GM21367 (cell line): ENCODE data around the gene RET.

ENCODE experiments used
- ATAC-seq: cut with Tn5 transposase; IDR thresholded peaks from one replicate; pipeline ENCODE4 v1.9.1; 2021; ENCODE audit not compliant: unreplicated experiment

The RET gene

DNA sequence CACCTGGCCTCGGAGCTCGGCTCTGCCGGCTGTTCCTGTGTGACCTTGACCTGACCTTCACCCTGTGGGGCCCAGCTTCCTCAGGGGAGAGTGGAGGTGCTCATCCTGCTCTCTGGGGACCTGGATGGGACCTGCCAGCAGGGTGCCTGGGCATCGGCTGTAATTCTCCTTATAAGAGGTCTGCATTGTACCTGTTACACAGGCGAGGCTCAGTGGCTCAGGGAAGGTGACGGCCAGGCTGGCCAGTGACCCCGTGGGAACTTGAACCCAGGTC, 29.0 kb downstream of the RET start:
- no peak for ATAC-seq

DNA sequence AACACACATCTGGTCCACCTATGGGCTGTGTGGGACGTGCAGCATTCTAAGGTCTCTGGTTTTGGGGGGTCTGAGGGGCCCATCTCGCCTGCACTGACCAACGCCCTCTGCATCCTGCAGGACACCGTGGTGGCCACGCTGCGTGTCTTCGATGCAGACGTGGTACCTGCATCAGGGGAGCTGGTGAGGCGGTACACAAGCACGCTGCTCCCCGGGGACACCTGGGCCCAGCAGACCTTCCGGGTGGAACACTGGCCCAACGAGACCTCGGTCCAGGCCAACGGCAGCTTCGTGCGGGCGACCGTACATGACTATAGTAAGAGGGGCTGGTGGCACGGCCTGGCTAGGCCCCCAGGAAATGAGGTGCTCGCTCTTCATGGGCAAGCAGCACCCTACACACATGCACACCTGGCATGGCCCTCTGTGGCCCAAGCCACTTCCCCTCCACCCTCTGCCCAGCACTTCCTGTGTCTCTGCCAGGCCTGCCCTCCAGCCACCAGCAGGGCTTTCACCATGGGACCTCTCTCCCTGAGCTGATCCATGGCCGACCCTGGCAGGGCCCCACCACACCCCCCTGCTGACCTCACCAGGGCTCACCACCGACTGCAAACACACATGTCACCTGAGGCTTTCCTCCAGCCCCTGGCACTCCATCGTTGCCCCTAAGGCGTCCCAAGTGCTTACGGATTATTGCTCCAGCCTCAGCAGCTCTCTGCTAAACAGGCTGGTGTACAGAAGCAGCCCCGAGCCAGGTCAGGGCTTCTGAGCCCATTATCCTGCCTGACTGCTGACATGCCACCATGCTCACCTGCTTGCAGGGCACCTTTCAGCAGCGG, 29.6 kb downstream of the RET start:
- ATAC-seq: no peak

GRCh38 chr10:43108951-43109350, 32.1 kb downstream of the RET start:
- ATAC-seq: no peak

DNA sequence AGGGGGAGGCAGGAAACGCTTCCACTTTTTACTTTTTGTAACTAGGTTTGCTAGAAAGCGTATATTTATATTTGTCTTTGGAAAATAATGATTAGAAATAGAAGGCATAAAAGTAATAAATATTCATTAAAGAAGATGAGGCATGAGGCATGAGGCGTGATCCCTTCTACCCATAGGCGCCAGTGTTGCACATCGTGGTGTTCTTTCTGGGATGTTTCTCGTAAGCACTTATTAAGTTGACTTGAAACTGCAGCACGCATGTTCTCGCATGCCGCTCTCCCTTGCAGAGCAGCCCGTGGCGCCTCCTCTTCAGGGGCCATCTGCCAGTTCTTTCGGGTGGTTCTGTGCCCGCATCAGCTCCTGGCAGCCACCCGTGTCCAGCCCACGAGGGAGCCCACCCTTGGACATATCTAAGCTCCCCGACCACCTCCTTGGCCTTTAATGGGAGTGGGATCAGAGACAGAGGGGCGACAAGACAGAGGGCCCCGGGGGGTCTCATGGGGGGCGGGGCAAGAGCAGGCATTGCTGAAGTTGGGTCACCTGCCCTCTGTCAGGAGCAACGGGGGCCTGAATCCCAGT, 32.9 kb downstream of the RET start:
- ATAC-seq: no peak

DNA sequence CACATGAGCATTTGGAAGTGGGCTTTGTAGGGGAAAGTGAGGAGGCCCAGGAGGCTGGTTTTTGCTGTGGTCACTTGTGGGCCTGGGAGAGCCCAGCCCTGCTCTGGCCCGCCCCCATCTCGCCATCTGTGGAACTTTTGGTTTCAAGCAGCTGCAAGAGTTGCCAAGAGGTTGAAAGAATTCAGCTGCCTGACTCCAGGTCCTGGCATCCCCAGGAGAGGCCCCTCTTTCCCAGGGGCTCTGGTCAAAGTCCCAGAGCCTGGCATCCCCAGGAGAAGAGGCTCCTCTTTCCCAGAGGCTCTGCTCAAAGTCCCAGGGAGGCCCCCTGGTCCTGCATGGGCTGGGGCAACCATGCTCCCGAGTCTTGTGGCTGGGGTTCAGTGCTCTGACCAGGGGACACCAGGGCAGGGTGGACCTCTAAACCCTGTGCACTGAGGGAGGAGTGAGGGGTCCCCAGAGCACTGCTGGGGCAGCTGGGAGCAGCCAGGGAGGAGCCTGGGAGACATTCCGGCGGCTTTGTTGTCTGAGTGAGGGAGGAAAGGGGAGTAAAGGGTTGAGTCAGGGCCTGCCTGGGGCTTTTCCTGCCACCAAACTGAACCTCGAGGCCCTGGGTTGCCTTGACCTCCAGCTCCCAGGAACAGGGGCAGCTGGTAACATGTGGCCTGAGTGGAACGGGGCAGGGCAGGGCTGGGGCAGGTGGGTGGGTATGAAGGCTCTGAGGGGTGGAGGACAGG, 33.6 kb downstream of the RET start:
- peak; percentile 54 for ATAC-seq

DNA sequence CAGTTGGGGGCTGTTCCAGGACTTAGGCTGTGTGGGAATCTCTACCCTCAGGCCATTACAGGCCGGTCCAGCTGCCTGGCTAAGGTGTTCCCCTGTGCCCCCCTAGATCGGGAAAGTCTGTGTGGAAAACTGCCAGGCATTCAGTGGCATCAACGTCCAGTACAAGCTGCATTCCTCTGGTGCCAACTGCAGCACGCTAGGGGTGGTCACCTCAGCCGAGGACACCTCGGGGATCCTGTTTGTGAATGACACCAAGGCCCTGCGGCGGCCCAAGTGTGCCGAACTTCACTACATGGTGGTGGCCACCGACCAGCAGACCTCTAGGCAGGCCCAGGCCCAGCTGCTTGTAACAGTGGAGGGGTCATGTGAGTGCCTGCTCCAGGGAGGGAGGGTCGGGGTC, 34.2 kb downstream of the RET start:
- ATAC-seq: no peak

DNA sequence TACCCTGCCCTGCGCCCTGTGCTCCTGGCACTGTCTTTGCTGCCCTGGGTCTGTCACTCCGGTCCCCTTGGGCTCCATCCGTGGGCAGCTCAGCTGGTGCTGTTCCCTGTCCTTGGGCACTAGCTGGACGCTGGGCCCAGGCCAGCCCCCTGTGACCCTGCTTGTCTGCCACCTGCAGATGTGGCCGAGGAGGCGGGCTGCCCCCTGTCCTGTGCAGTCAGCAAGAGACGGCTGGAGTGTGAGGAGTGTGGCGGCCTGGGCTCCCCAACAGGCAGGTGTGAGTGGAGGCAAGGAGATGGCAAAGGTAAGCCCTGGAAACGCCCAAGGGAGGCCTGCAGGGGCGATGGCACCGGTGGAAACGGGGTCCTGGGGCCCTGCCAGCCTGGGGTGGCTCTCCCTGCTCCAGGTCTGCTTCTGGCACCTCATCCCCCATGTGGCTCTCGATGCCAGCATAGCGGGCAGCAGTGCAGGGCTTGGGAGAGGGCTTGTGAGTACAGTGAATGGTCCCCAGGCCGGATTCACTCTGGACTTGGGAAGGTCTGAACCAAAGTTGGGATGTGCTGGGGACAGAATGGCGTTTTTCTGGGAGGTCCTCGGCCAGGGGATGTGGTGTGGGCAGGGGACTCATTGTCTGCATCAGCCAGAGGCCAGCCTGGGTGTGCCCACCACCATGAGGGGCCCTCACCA, 35.2 kb downstream of the RET start:
- no peak for ATAC-seq

GRCh38 chr10:43112608-43112961, 35.7 kb downstream of the RET start:
- ATAC-seq: no peak

- no peak for ATAC-seq
Measured at GRCh38 chr10:43113201-43114087, 36.6 kb downstream of the RET start.

GRCh38 chr10:43114088-43114742, 37.3 kb downstream of the RET start:
- ATAC-seq: no peak

DNA sequence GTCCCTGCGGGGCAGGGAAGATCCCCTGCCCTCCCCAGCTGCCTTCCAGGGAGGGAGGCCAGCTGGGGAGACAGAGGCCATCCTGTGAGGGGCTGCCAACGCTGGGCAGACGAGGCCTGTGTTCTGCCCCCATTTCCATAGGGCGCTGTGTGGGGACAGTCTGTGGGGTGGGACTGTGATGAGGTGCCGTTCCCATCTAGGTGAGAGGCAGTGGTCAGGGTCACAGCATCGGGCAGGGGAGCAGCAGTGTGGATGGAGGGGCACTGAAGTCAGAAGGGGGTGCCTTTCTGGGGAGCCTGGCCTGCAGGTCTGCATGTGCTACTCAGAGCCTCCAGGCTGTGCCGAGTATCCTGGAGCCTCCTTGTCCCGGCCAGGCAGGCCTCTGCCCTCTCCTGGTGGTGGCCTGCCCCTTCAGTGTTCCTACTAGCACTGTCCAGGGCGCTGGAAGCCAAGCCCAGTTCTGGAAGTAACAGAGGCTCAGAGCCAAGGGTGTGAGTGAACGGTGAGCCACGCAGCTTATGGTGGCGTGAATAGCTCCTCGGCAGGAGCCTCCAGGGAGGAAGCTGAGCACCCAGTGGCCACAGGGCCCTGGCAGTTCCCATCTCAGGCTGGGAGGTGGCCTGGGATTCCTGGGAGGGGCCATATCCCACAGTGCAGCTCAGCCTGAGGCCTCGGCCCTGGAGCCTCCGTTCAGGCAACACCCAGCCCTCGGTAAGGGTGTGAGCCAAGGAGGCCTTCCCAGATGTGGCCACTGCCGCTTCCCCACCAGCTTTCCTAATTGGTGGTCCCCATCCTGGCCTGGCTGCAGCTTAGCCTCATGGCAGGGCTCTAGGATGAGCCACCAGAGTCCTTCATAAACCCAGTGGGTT, 38.1 kb downstream of the RET start:
- ATAC-seq: no peak

DNA sequence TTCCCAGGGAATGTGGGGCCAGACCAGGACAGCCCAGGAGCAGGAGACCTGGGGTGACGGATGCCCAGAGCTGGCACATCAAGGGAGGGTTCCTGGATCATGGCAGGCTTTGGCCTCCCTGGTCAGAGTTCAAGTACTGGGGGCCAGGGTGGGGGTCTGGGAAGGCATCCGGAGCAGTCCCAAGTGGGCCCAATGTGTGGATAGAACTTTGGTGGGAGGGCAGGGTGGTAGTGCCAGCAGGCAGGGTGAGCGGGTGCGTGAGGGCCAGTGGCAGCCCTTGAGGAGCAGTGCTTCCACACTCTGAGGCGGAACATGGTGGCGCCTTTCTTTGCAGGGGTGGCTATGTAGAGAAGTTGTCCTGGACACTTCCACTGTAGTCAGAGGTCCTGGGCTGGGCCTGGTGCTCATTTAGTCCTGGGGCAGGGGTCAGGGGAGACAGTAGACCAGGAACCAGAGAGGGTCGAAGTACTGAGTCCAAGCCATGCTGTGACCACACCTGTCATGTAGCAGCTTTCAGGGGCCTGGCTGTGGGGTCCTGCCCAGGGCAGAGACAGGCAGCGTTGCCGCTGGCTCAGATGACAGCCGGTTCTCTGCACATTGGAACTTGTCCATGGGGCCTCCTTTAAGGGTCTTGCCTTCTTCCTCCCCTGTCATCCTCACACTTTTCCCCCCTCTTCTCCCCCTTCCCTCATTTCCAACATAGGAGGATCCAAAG, 39.2 kb downstream of the RET start:
- no peak for ATAC-seq

GRCh38 chr10:43116596-43116995, 39.7 kb downstream of the RET start:
- no peak for ATAC-seq

DNA sequence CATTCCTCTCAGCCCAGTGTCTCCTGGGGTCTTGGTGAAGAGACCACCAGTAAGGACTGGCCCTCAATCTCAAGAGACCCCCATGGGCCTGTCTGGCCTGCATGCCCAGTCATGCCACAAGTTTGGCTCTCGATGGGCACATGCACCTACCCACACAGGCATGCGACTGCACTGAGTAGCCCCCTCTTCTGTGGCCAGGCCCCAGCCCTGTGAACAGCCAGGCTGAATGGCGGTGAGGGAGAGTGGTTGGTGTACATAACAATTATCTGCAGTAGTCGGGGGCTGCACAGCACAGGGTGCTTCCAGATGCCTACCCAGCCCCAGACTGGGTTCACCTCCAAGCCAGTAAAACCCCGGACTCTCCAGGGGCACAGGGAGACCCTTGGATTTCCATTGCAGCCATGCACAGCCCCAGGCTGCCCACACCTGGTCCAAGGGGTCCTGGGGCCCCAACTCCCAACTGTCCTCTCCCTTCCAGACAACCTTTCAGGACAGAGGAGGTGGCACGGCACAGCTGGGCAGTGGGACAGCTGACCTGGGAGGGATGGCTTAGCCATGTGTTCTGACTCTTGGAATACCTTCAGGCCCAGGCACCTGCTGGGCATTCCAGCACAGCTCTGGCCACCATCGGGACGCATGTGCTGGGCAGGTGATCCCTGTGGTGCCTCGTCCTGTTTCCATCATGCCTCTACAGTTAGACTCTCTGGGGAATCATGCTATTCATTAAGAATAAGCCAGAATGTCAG, 40.3 kb downstream of the RET start:
- no peak for ATAC-seq

- ATAC-seq: no peak
Measured at GRCh38 chr10:43117777-43118583, 41.1 kb downstream of the RET start.

DNA sequence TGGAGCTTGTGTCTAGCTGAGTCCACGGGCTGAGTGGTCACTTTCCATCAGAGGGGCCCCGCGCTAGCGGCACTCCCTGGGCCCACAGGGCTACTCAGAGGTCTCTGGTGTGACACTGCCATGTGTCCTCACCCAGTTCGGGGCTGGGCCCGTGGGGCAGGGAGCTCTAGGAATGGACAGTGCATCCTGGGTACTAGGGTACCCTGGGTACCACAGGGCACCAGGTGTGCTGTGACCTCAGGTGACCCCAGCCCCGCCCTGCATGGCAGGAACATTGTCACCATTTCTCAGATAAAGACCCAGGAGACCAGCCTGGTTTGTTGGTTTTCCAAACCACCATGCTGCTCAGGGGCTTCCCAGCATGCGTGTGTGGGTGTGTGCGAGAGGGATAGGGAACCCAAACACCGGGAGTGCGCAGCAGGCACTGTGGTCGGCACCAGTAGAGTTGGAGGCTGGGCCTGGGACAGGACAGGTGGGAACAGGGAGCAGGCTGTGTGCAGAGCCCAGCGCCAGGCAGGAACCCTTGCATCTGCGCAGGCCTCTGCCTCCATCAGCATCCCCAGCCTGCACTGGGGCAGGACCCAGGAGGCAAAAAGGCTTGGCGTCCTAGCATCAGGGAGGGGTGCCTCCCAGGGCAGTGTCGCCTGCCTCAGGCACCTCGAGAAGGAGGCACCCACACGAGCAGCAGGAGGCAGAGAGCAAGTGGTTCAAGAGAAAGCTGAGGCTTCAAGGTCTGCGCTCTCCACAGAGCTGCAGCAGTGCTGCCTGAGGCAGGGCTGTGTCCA, 42.0 kb downstream of the RET start:
- ATAC-seq: no peak
